IMR-90 (cell line): ENCODE data around the gene MPIG6B. TPM values are rescaled to one million over a fixed set of nuclear protein-coding genes. Genes with fewer than 3 reads are reported as not detected.
A peak's percentile ranks its signal among the peaks of the same experiment; 100 is the strongest.

Experiments used
- ATAC-seq: fragments of 200-7000 bp; cut with Tn5 transposase; 2 replicates; pipeline ENCODE4 v1.9.1; 2020; ENCODE audit warnings: low read depth, mild to moderate bottlenecking, moderate library complexity
- BruUV-seq: library from RNA; stranded (reverse); fragments of 400-500 nt; replicated peaks from 2 replicates; lab custom pipeline; 2021; lab: Mats Ljungman, UMichigan
- CTCF ChIA-PET: fragments of 300-600 bp; formaldehyde crosslinking; extraction: SDS; loops from one replicate; lab custom pipeline; 2021; ENCODE audit warnings: antibody characterized with exemption; lab: Yijun Ruan, JAX
- POLR2A ChIA-PET: fragments of 300-600 bp; sonication (Branson Sonifier 250); formaldehyde crosslinking; loops from one replicate; lab custom pipeline; 2022; ENCODE audit warnings: antibody characterized with exemption; ENCODE audit not compliant: unreplicated experiment; lab: Charles Lee
- DNase-seq: peaks from one replicate; pipeline ENCODE4 v3.0.0; 2013
- H2AFZ ChIP-seq: replicated peaks from 2 replicates; pipeline ENCODE3; 2013; ENCODE audit warnings: low read length, mild to moderate bottlenecking; ENCODE audit not compliant: poor library complexity
- H2AK5ac ChIP-seq: 2 replicates; pipeline ENCODE4 v1.6.1; 2013; ENCODE audit warnings: low read depth, low read length, inconsistent platforms
- H2AK9ac ChIP-seq: replicated peaks from 2 replicates; pipeline ENCODE3; 2013; ENCODE audit warnings: mild to moderate bottlenecking, low read depth, low read length, moderate library complexity; ENCODE audit not compliant: poor library complexity
- H2BK120ac ChIP-seq: 2 replicates; pipeline ENCODE4 v1.6.1; 2013; ENCODE audit warnings: low read depth, low read length, inconsistent platforms
- H2BK15ac ChIP-seq: 3 replicates; pipeline ENCODE4 v1.6.1; 2013; ENCODE audit warnings: low read depth, low read length, inconsistent platforms
- H2BK20ac ChIP-seq: 2 replicates; pipeline ENCODE4 v1.6.1; 2013; ENCODE audit warnings: low read depth, mild to moderate bottlenecking, inconsistent platforms, low read length, moderate library complexity
- H2BK5ac ChIP-seq: 2 replicates; pipeline ENCODE4 v1.6.1; 2013; ENCODE audit warnings: mild to moderate bottlenecking, low read depth, low read length, inconsistent platforms; ENCODE audit not compliant: poor library complexity, severe bottlenecking
- H3K14ac ChIP-seq: replicated peaks from 2 replicates; pipeline ENCODE4 v1.6.1; 2013; ENCODE audit warnings: low read depth, low read length, inconsistent platforms
- H3K18ac ChIP-seq: 2 replicates; pipeline ENCODE4 v1.6.1; 2013; ENCODE audit warnings: low read depth, low read length, control low read depth
- H3K23ac ChIP-seq: 2 replicates; pipeline ENCODE4 v1.6.1; 2013; ENCODE audit warnings: low read depth, low read length, inconsistent platforms
- H3K27ac ChIP-seq: 2 replicates; pipeline ENCODE4 v1.5.1; 2013; ENCODE audit warnings: mild to moderate bottlenecking, control low read depth, low read length; ENCODE audit not compliant: insufficient read depth
- H3K27me3 ChIP-seq: 2 replicates; pipeline ENCODE4 v1.6.1; 2013; ENCODE audit warnings: low read length; ENCODE audit not compliant: control insufficient read depth, insufficient read depth
- H3K36me3 ChIP-seq: 2 replicates; pipeline ENCODE4 v1.6.1; 2013; ENCODE audit warnings: low read length, mixed read lengths; ENCODE audit not compliant: control insufficient read depth, insufficient read depth
- H3K4ac ChIP-seq: 2 replicates; pipeline ENCODE4 v1.6.1; 2013; ENCODE audit warnings: low read depth, low read length, inconsistent platforms
- H3K4me1 ChIP-seq: 2 replicates; pipeline ENCODE4 v1.6.1; 2013; ENCODE audit warnings: low read length, mixed read lengths; ENCODE audit not compliant: control insufficient read depth, insufficient read depth
- H3K4me2 ChIP-seq: 2 replicates; pipeline ENCODE4 v1.6.1; 2013; ENCODE audit warnings: low read depth, mild to moderate bottlenecking, control low read depth, low read length, moderate library complexity
- H3K4me3 ChIP-seq: 2 replicates; pipeline ENCODE4 v1.5.1; 2013; ENCODE audit warnings: low read depth, mild to moderate bottlenecking, control low read depth, low read length, moderate library complexity; ENCODE audit not compliant: insufficient read depth
- H3K56ac ChIP-seq: 2 replicates; pipeline ENCODE4 v1.6.1; 2013; ENCODE audit warnings: low read length, inconsistent platforms; ENCODE audit not compliant: insufficient read depth; ENCODE audit errors: extremely low read depth
- H3K79me1 ChIP-seq, 2 experiments: 2 replicates each; pipeline ENCODE4 v1.6.1; 2013; ENCODE audit warnings: low read length in 2 of 2, inconsistent platforms in 1 of 2, low read depth in 1 of 2
- H3K9ac ChIP-seq: 2 replicates; pipeline ENCODE4 v1.6.1; 2013; ENCODE audit warnings: low read depth, low read length, control low read depth
- H3K9me1 ChIP-seq: 2 replicates; pipeline ENCODE4 v1.6.1; 2013; ENCODE audit warnings: low read length, inconsistent platforms; ENCODE audit not compliant: insufficient read depth
- H3K9me3 ChIP-seq: 2 replicates; pipeline ENCODE4 v1.6.1; 2013; ENCODE audit warnings: low read length; ENCODE audit not compliant: control insufficient read depth, insufficient read depth
- H4K20me1 ChIP-seq: 2 replicates; pipeline ENCODE4 v1.6.1; 2013; ENCODE audit warnings: low read length, inconsistent platforms; ENCODE audit not compliant: insufficient read depth
- H4K5ac ChIP-seq: 2 replicates; pipeline ENCODE4 v1.6.1; 2013; ENCODE audit warnings: mild to moderate bottlenecking, low read depth, low read length, control low read depth
- H4K8ac ChIP-seq, 2 experiments: 2 replicates each; pipeline ENCODE4 v1.6.1; 2013; ENCODE audit warnings: low read depth in 2 of 2, low read length in 2 of 2, control low read depth in 1 of 2, inconsistent platforms in 1 of 2
- H4K91ac ChIP-seq: 2 replicates; pipeline ENCODE4 v1.6.1; 2013; ENCODE audit warnings: low read depth, low read length, inconsistent platforms; ENCODE audit not compliant: insufficient read depth
- CEBPB ChIP-seq: IDR thresholded peaks from 2 replicates; pipeline ENCODE4 v1.6.1; 2012; ENCODE audit warnings: low read depth, low read length, improper control_type of control experiment
- CHD1 ChIP-seq: IDR thresholded peaks from 2 replicates; pipeline ENCODE4 v1.6.1; 2012; ENCODE audit warnings: low read depth, low read length, improper control_type of control experiment
- CTCF ChIP-seq: conservative IDR thresholded peaks from 2 replicates; pipeline ENCODE4 v1.5.1; 2012; ENCODE audit warnings: mild to moderate bottlenecking, low read depth, low read length, improper control_type of control experiment
- ELK1 ChIP-seq: fragments of 150-350 bp; IDR thresholded peaks from 2 replicates; pipeline ENCODE4 v1.6.1; 2016; ENCODE audit warnings: low read depth, mild to moderate bottlenecking, low read length, moderate library complexity, borderline replicate concordance
- FOS ChIP-seq: fragments of 150-350 bp; IDR thresholded peaks from 2 replicates; pipeline ENCODE4 v1.6.1; 2016; ENCODE audit warnings: low read depth, low read length
- MAFK ChIP-seq: IDR thresholded peaks from 2 replicates; pipeline ENCODE4 v1.6.1; 2012; ENCODE audit warnings: low read depth, low read length, improper control_type of control experiment
- MAZ ChIP-seq: IDR thresholded peaks from 2 replicates; pipeline ENCODE4 v1.6.1; 2012; ENCODE audit warnings: low read depth, mild to moderate bottlenecking, low read length, improper control_type of control experiment, moderate library complexity, borderline replicate concordance
- MXI1 ChIP-seq: IDR thresholded peaks from 2 replicates; pipeline ENCODE4 v1.6.1; 2012; ENCODE audit warnings: low read depth, mild to moderate bottlenecking, low read length, moderate library complexity, borderline replicate concordance
- NFE2L2 ChIP-seq: fragments of 150-350 bp; IDR thresholded peaks from 2 replicates; pipeline ENCODE4 v1.6.1; 2016; ENCODE audit warnings: low read depth, mild to moderate bottlenecking, low read length
- POLR2A ChIP-seq: IDR thresholded peaks from 2 replicates; pipeline ENCODE4 v1.6.1; 2012; ENCODE audit warnings: mild to moderate bottlenecking, low read depth, low read length
- RAD21 ChIP-seq: IDR thresholded peaks from 2 replicates; pipeline ENCODE4 v1.6.1; 2012; ENCODE audit warnings: low read length, improper control_type of control experiment
- RCOR1 ChIP-seq: IDR thresholded peaks from 2 replicates; pipeline ENCODE4 v1.6.1; 2012; ENCODE audit warnings: mild to moderate bottlenecking, low read length, improper control_type of control experiment; ENCODE audit not compliant: insufficient replicate concordance
- RFX5 ChIP-seq: IDR thresholded peaks from 2 replicates; pipeline ENCODE4 v1.8.0; 2012; ENCODE audit warnings: low read depth, mild to moderate bottlenecking, low read length, moderate library complexity
- SMC3 ChIP-seq: fragments of 150-350 bp; IDR thresholded peaks from 2 replicates; pipeline ENCODE4 v1.6.1; 2016; ENCODE audit warnings: low read depth, mild to moderate bottlenecking, antibody characterized with exemption, low read length, moderate library complexity
- USF2 ChIP-seq: fragments of 150-350 bp; IDR thresholded peaks from 2 replicates; pipeline ENCODE4 v1.6.1; 2017; ENCODE audit warnings: mild to moderate bottlenecking, antibody characterized with exemption, low read length, low read depth
- WGBS, 2 experiments: methylation state at CpG; one replicate each; pipeline versions ENCODE4 v1.1.5 to v1.1.7; 2013; ENCODE audit warnings: missing lambda C conversion rate in 2 of 2; ENCODE audit not compliant: insufficient read length in 1 of 2; ENCODE audit errors: extremely low coverage in 2 of 2; 5-methylcytosine and 5-hydroxymethylcytosine counted together
- dilution Hi-C: fragments of 300-500 bp; cut with HindIII; formaldehyde crosslinking; loops from one replicate; pipeline ENCODE4 v1.14.3; 2018; ENCODE audit warnings: low sequenced_read_pairs; ENCODE audit not compliant: unreplicated experiment
- in situ Hi-C: fragments of 300-500 bp; cut with MboI; formaldehyde crosslinking; loops from 3 replicates; pipeline ENCODE4 v1.14.3; 2019; ENCODE audit warnings: low sequenced_read_pairs, inconsistent platforms, mixed read lengths
- intact Hi-C: fragments of 100-400 bp; cut with micrococcal nuclease; formaldehyde crosslinking; loops from 2 replicates; pipeline ENCODE4 v1.10.0; 2022
- polyA plus RNA-seq, 3 experiments: library from polyadenylated mRNA; depleted of rRNA; stranded (reverse); fragments of >200 nt; gene quantifications; 2 replicates each; pipeline ENCODE4 v1.2.3, GENCODE V29; 2012; ENCODE audit warnings: low replicate concordance in 1 of 3
- total RNA-seq: library from RNA; depleted of rRNA; stranded (reverse); fragments of >200 nt; gene quantifications from 2 replicates; pipeline ENCODE4 v1.2.3, GENCODE V29; 2012

MPIG6B gene
- total and polyA plus RNA-seq, 2 of the 4 experiments (the other 2 are of a cell fraction), result not detected

- TF ChIP-seq RAD21 (no peak), SMC3 (no peak), USF2 (no peak), POLR2A (no peak), NFE2L2 (no peak), CEBPB (no peak), RCOR1 (no peak), ELK1 (no peak), FOS (no peak), RFX5 (no peak), MXI1 (no peak), CHD1 (no peak), CTCF (no peak), MAZ (no peak), MAFK (no peak)
- no peaks in the 10 kb centered on the region for H3K4me1 ChIP-seq
- ChIA-PET CTCF (no interaction called here), POLR2A (no interaction called here)
- H3K27ac ChIP-seq, result no peak overlapping the region
- ATAC-seq (no peak), DNase-seq (no peak)
- no CpG with 5 or more reads among the region's 4 CpGs for WGBS, 2 experiments
- no peak overlapping the region for H2BK15ac ChIP-seq
- no peak overlapping the region for H3K4me3 ChIP-seq
- no peaks in the 10 kb centered on the region; the same call in 1 of the 2 replicates for H4K20me1 ChIP-seq
- no peak overlapping the region for H4K8ac ChIP-seq
- H3K79me1 ChIP-seq, result no peaks in the 10 kb centered on the region
- intact Hi-C loops (no loop called here), dilution Hi-C loops (no loop called here), in situ Hi-C loops (no loop called here)
- no peak overlapping the region for H3K4ac ChIP-seq
- H2AK5ac ChIP-seq, result no peak overlapping the region
- H4K91ac ChIP-seq, result no peak overlapping the region
- H3K9ac ChIP-seq, result no peak overlapping the region
- H2BK5ac ChIP-seq, result no peak overlapping the region
- H4K5ac ChIP-seq, result no peak overlapping the region
- no peak overlapping the region for H3K56ac ChIP-seq
- H3K36me3 ChIP-seq, result no peaks in the 10 kb centered on the region
- H3K9me3 ChIP-seq, result no peaks in the 10 kb centered on the region
- H3K9me1 ChIP-seq, result no peaks in the 10 kb centered on the region
- no TSS peak for BruUV-seq
- peak overlapping the region; percentile 61 for H2AK9ac ChIP-seq
- no peak overlapping the region for H3K14ac ChIP-seq
- H3K23ac ChIP-seq, result no peak overlapping the region
- no peak overlapping the region for H2BK20ac ChIP-seq
- no peak overlapping the region for H3K4me2 ChIP-seq
- no peak overlapping the region for H2BK120ac ChIP-seq
- H3K18ac ChIP-seq, result no peak overlapping the region
- H2AFZ ChIP-seq, result no peak overlapping the region
- peaks cover 37% of the 10 kb centered on the region for H3K27me3 ChIP-seq
These were observed 9.7 kb upstream of the MPIG6B start for GRCh38 chr6:31713465-31713864.
